NCI-H2107 (cell line): Measurements from ENCODE around the gene GPR108.

Experiments used
- DNase-seq: peaks from one replicate; lab custom pipeline; 2025; lab: John Stamatoyannopoulos, UW

The GPR108 gene

GRCh38 chr19:6707011-6707657 is 30.2 kb downstream of the GPR108 start:
- no peak for DNase-seq

- DNase-seq = no peak
These were observed 30.8 kb downstream of the GPR108 start for GRCh38 chr19:6706633-6706958.

GRCh38 chr19:6705931-6706632 is 31.3 kb downstream of the GPR108 start:
- DNase-seq = no peak

- DNase-seq = no peak
These were observed 36.6 kb downstream of the GPR108 start for GRCh38 chr19:6700586-6701316.

GRCh38 chr19:6699935-6700334 is 37.4 kb downstream of the GPR108 start:
- DNase-seq = no peak

GRCh38 chr19:6697291-6697690 is 40.1 kb downstream of the GPR108 start:
- DNase-seq = no peak

GRCh38 chr19:6696239-6696820 is 41.0 kb downstream of the GPR108 start:
- no peak for DNase-seq

- no peak for DNase-seq
These were observed 43.1 kb downstream of the GPR108 start for GRCh38 chr19:6694147-6694815.

- no peak for DNase-seq
These were observed 43.7 kb downstream of the GPR108 start for GRCh38 chr19:6693681-6694080.

GRCh38 chr19:6693056-6693471 is 44.3 kb downstream of the GPR108 start:
- DNase-seq = no peak

- DNase-seq = no peak
These were observed 45.4 kb downstream of the GPR108 start for GRCh38 chr19:6692027-6692426.

GRCh38 chr19:6691342-6691741 is 46.0 kb downstream of the GPR108 start:
- DNase-seq = no peak

- no peak for DNase-seq
These were observed 47.1 kb downstream of the GPR108 start for GRCh38 chr19:6690160-6690885.

- no peak for DNase-seq
These were observed 50.3 kb downstream of the GPR108 start for GRCh38 chr19:6687114-6687513.

- no peak for DNase-seq
These were observed 50.8 kb downstream of the GPR108 start for GRCh38 chr19:6686628-6686975.

- no peak for DNase-seq
These were observed 51.3 kb downstream of the GPR108 start for GRCh38 chr19:6685962-6686627.

GRCh38 chr19:6685482-6685881 is 51.9 kb downstream of the GPR108 start:
- no peak for DNase-seq

- no peak for DNase-seq
These were observed 53.4 kb downstream of the GPR108 start for GRCh38 chr19:6683971-6684370.

GRCh38 chr19:6682607-6683128 is 54.7 kb downstream of the GPR108 start:
- no peak for DNase-seq

GRCh38 chr19:6680141-6680540 is 57.2 kb downstream of the GPR108 start:
- no peak for DNase-seq
